Stomach (tissue), 9 donors: ENCODE results near the gene GRIK5. TPM values are rescaled to one million over a fixed set of nuclear protein-coding genes. Genes with fewer than 3 reads are reported as not detected.
A peak's percentile ranks its signal among the peaks of the same experiment; 100 is the strongest.

Experiments
- DNase-seq, 2 donors: peaks; one replicate each; pipeline versions ENCODE4 v3.0.0 to v3.0.0-alpha.2; 2013 to 2019
- H3K27ac ChIP-seq, 5 donors: fragments of 200-600 bp in 4 of 5; sonication (generic) in 4 of 5; one replicate each; pipeline ENCODE4 v1.5.1; 2013 to 2019; ENCODE audit warnings: mild to moderate bottlenecking in 1 of 5, moderate library complexity in 1 of 5
- H3K27me3 ChIP-seq, 3 donors: fragments of 200-600 bp; sonication (generic); one replicate each; pipeline ENCODE4 v1.5.1; 2017 to 2019; ENCODE audit warnings: mixed run types in 1 of 3
- H3K36me3 ChIP-seq, 4 donors: fragments of 200-600 bp; sonication (generic); 1 replicate in 3 of 4; 2 replicates in 1 of 4; pipeline ENCODE4 v1.5.1; 2016 to 2019
- H3K4me1 ChIP-seq, 4 donors: fragments of 200-600 bp; sonication (generic); one replicate each; pipeline ENCODE4 v1.5.1; 2016 to 2019
- H3K4me3 ChIP-seq, 4 donors: fragments of 200-600 bp; sonication (generic) in 3 of 4; one replicate each; pipeline ENCODE4 v1.5.1; 2016 to 2019; ENCODE audit warnings: mild to moderate bottlenecking in 1 of 4
- H3K9me3 ChIP-seq, 4 donors: fragments of 200-600 bp; sonication (generic); one replicate each; pipeline ENCODE4 v1.5.1; 2016 to 2019
- CTCF ChIP-seq, 7 experiments: fragments of 450-650 bp in 4 of 7; fragments of 200-600 bp in 3 of 7; sonication (generic) in 3 of 7; IDR thresholded peaks; one replicate each; pipeline ENCODE4 v1.5.1; 2016 to 2019; ENCODE audit warnings: antibody characterized with exemption in 7 of 7, control low read depth in 2 of 7, mild to moderate bottlenecking in 1 of 7
- EP300 ChIP-seq: sonication (generic); formaldehyde crosslinking; IDR thresholded peaks from one replicate; pipeline ENCODE4 v1.6.1; 2017; ENCODE audit warnings: antibody characterized with exemption
- POLR2A ChIP-seq, 4 donors: fragments of 450-650 bp; IDR thresholded peaks; one replicate each; pipeline ENCODE4 v1.6.1; 2016; ENCODE audit warnings: antibody characterized with exemption in 4 of 4, control low read depth in 2 of 4, mild to moderate bottlenecking in 1 of 4, moderate library complexity in 1 of 4
- POLR2AphosphoS5 ChIP-seq, 3 donors: sonication (generic); formaldehyde crosslinking; IDR thresholded peaks; one replicate each; pipeline ENCODE4 v1.6.1; 2016; ENCODE audit warnings: antibody characterized with exemption in 3 of 3
- WGBS, 5 donors: extraction: QIAGEN DNeasy Blood & Tissue Kit in 3 of 5; methylation state at CpG; one replicate each; pipeline versions ENCODE4 v1.1.5 to v1.1.7; 2013 to 2018; 5-methylcytosine and 5-hydroxymethylcytosine counted together
- intact Hi-C: fragments of 100-400 bp; cut with DNase I; formaldehyde crosslinking; loops from one replicate; pipeline ENCODE4 v1.15.1; 2023; ENCODE audit warnings: low total_unique reads
- polyA plus RNA-seq, 3 donors: library from polyadenylated mRNA; stranded (reverse); fragments of 200-250 nt; gene quantifications; one replicate each; pipeline ENCODE4 v1.2.3, GENCODE V29; 2013
- total RNA-seq, 5 donors: library from RNA; depleted of rRNA; stranded (reverse); fragments of >200 nt; gene quantifications; one replicate each; pipeline versions ENCODE4 v1.1.0 to v1.2.3, GENCODE V29; 2014 to 2016
- donor health status: healthy with polysubstance abuse.
- donor health status: Bipolar disorder and iron deficiency.
- donor health status: healthy.

Gene GRIK5
- total and polyA plus RNA-seq, 8 donors = 0.92 to 74.1 (median 4.2) TPM

GRCh38 chr19:42057846-42058245 lies 12.2 kb downstream of the GRIK5 start:
- DNase-seq = no peak
- no peak for TF ChIP-seq CTCF (IDR thresholded peaks at IDR 0.05)
- TF ChIP-seq POLR2AphosphoS5 (IDR thresholded peaks at IDR 0.05) = no peak
- no peak for TF ChIP-seq EP300
- TF ChIP-seq POLR2A (IDR thresholded peaks at IDR 0.05) = no peak
- no peaks in the 10 kb centered on the region for H3K4me1 ChIP-seq
- intact Hi-C loops = no loop called here
- H3K27me3 ChIP-seq = no peaks in the 10 kb centered on the region
- 67 to 73% (median 69%) methylated on average over 7 of the region's 7 CpGs for WGBS, 5 donors
- peaks cover 0 to 91% (median 28%) of the 10 kb centered on the region in 4 donors for H3K36me3 ChIP-seq
- no peak overlapping the region for H3K4me3 ChIP-seq
- H3K9me3 ChIP-seq = no peaks in the 10 kb centered on the region
- H3K27ac ChIP-seq = no peak overlapping the region

GRCh38 chr19:42054205-42054604 lies 15.8 kb downstream of the GRIK5 start:
- H3K4me1 ChIP-seq = no peaks in the 10 kb centered on the region
- no peak overlapping the region for H3K27ac ChIP-seq
- DNase-seq = no peak
- 82 to 90% (median 86%) methylated on average over 15 to 18 of the region's 18 CpGs for WGBS, 5 donors
- H3K36me3 ChIP-seq = peaks cover 0 to 81% (median 25%) of the 10 kb centered on the region in 4 donors
- H3K4me3 ChIP-seq = no peak overlapping the region
- TF ChIP-seq CTCF (IDR thresholded peaks at IDR 0.05) (no peak), POLR2A (IDR thresholded peaks at IDR 0.05) (no peak), POLR2AphosphoS5 (IDR thresholded peaks at IDR 0.05) (no peak), EP300 (no peak)
- H3K27me3 ChIP-seq = no peaks in the 10 kb centered on the region
- H3K9me3 ChIP-seq = no peaks in the 10 kb centered on the region
- intact Hi-C loops = no loop called here

GRCh38 chr19:42053037-42053935 lies 16.7 kb downstream of the GRIK5 start:
- TF ChIP-seq CTCF (IDR thresholded peaks at IDR 0.05) (no peak), EP300 (no peak), POLR2AphosphoS5 (IDR thresholded peaks at IDR 0.05) (no peak)
- no peak for DNase-seq
- no peaks in the 10 kb centered on the region for H3K4me1 ChIP-seq
- H3K9me3 ChIP-seq = no peaks in the 10 kb centered on the region
- intact Hi-C loops = no loop called here
- H3K36me3 ChIP-seq = peaks cover 0 to 72% (median 22%) of the 10 kb centered on the region in 4 donors
- 80 to 88% (median 81%) methylated on average over 14 to 17 of the region's 17 CpGs for WGBS, 5 donors
- no peaks in the 10 kb centered on the region for H3K27me3 ChIP-seq
- H3K4me3 ChIP-seq = no peak overlapping the region
- no peak overlapping the region for H3K27ac ChIP-seq

GRCh38 chr19:42052241-42052863 lies 17.7 kb downstream of the GRIK5 start:
- Histone ChIP-seq H3K27ac (peak overlapping the region in 1 of 5 donors; percentile 56), H3K27me3 (no peaks in the 10 kb centered on the region), H3K9me3 (no peaks in the 10 kb centered on the region), H3K4me3 (no peak overlapping the region), H3K36me3 (peaks cover 0 to 64% (median 19%) of the 10 kb centered on the region in 4 donors), H3K4me1 (no peaks in the 10 kb centered on the region)
- intact Hi-C loops = no loop called here
- no peak for TF ChIP-seq CTCF (IDR thresholded peaks at IDR 0.05)
- WGBS, 5 donors = 63 to 72% (median 71%) methylated on average over 6 to 10 of the region's 10 CpGs
- no peak for DNase-seq
